ENCODE results near the gene SLX1A. TPM values are rescaled to one million over a fixed set of nuclear protein-coding genes. Genes with fewer than 3 reads are reported as not detected.
A peak's percentile ranks its signal among the peaks of the same experiment; 100 is the strongest.
"Not testable (repeated sequence)": the region's sequence is repeated elsewhere in the genome, so short reads cannot be mapped to it uniquely, and the experiment has no call there.

Gene SLX1A
- total RNA-seq, 1 donor from 2014 or later, result 77.0 TPM

GRCh38 chr16:30163538-30163937 is 30.1 kb upstream of the SLX1A start:
- intact Hi-C loops (cut with micrococcal nuclease), result no loop called here
- no peak for TF ChIP-seq CTCF (IDR thresholded peaks at IDR 0.05)
- Mint-ChIP-seq H3K27me3 (no peaks in the 10 kb centered on the region), H3K36me3 (ENCODE audit: low read depth) (no peaks in the 10 kb centered on the region), H3K9me3 (no peaks in the 10 kb centered on the region), H3K27ac (no peak overlapping the region), H3K4me1 (peaks cover 26% of the 10 kb centered on the region), H3K4me3 (no peak overlapping the region)
- ChIA-PET POLR2A (interaction anchor here (0.6 to 0.7 kb wide), 3 partner anchors 11 to 20 kb away, joined by 3 to 8 read pairs (median 3); no protein-coding TSS in a partner anchor), CTCF (no interaction called here)
- DNase-seq, result no peak
- no peak for ATAC-seq (ENCODE audit: low read depth)

- no peaks in the 10 kb centered on the region for H3K36me3 Mint-ChIP-seq (ENCODE audit: low read depth)
- peak; percentile 97 for ATAC-seq (ENCODE audit: low read depth)
- DNase-seq, result no peak
- H3K4me3 Mint-ChIP-seq, result peak overlapping the region; percentile 7
- ChIA-PET CTCF (interaction anchor here (0.9 kb wide), 1 partner anchor 74 kb away, joined by 3 read pairs; no protein-coding TSS in a partner anchor), POLR2A (interaction anchor here (1.1 kb wide), 1 partner anchor 17 kb away, joined by 5 read pairs; the partner anchor contains the start of gene CORO1A)
- TF ChIP-seq CTCF (IDR thresholded peaks at IDR 0.05), result no peak
- H3K27ac Mint-ChIP-seq, result peak overlapping the region; percentile 70
- peaks cover 26% of the 10 kb centered on the region for H3K4me1 Mint-ChIP-seq
- no peaks in the 10 kb centered on the region for H3K27me3 Mint-ChIP-seq
- intact Hi-C loops (cut with micrococcal nuclease), result loop anchor here (5.0 kb wide), 1 partner anchor 44 kb away; the partner anchor contains the start of gene MAPK3
- no peaks in the 10 kb centered on the region for H3K9me3 Mint-ChIP-seq
Measured at GRCh38 chr16:30166202-30166902, 27.3 kb upstream of the SLX1A start.

- H3K4me1 Mint-ChIP-seq, result peaks cover 26% of the 10 kb centered on the region
- ATAC-seq (ENCODE audit: low read depth); H3K27ac Mint-ChIP-seq; H3K36me3 Mint-ChIP-seq (ENCODE audit: low read depth); H3K4me3 Mint-ChIP-seq; H3K9me3 Mint-ChIP-seq; DNase-seq; CTCF ChIA-PET; H3K27me3 Mint-ChIP-seq; POLR2A ChIA-PET: not testable (repeated sequence)
- intact Hi-C loops (cut with micrococcal nuclease), result loop anchor here (5.0 kb wide), 1 partner anchor 46 kb away; the partner anchor contains the start of gene MAPK3
Measured at GRCh38 chr16:30168746-30169145, 24.9 kb upstream of the SLX1A start.

- ATAC-seq (ENCODE audit: low read depth); H3K9me3 Mint-ChIP-seq; H3K36me3 Mint-ChIP-seq (ENCODE audit: low read depth); CTCF ChIA-PET; POLR2A ChIA-PET; H3K4me3 Mint-ChIP-seq; DNase-seq; H3K27ac Mint-ChIP-seq; H3K27me3 Mint-ChIP-seq: not testable (repeated sequence)
- H3K4me1 Mint-ChIP-seq, result peaks cover 26% of the 10 kb centered on the region
- intact Hi-C loops (cut with micrococcal nuclease), result loop anchor here (5.0 kb wide), 1 partner anchor 47 kb away; the partner anchor contains the start of gene MAPK3
Measured at GRCh38 chr16:30169416-30169815, 24.3 kb upstream of the SLX1A start.

GRCh38 chr16:30170145-30170544 is 23.5 kb upstream of the SLX1A start:
- CTCF ChIA-PET; POLR2A ChIA-PET; H3K27me3 Mint-ChIP-seq; intact Hi-C loops (cut with micrococcal nuclease); H3K9me3 Mint-ChIP-seq; H3K36me3 Mint-ChIP-seq (ENCODE audit: low read depth); H3K27ac Mint-ChIP-seq; ATAC-seq (ENCODE audit: low read depth); DNase-seq; H3K4me3 Mint-ChIP-seq: not testable (repeated sequence)
- peaks cover 22% of the 10 kb centered on the region for H3K4me1 Mint-ChIP-seq

GRCh38 chr16:30173054-30173453 is 20.6 kb upstream of the SLX1A start:
- no peak overlapping the region for H3K4me3 Mint-ChIP-seq
- H3K4me1 Mint-ChIP-seq, result no peaks in the 10 kb centered on the region
- ATAC-seq (ENCODE audit: low read depth), result no peak
- ChIA-PET POLR2A (no interaction called here), CTCF (no interaction called here)
- H3K27me3 Mint-ChIP-seq, result no peaks in the 10 kb centered on the region
- intact Hi-C loops (cut with micrococcal nuclease), result no loop called here
- no peak overlapping the region for H3K27ac Mint-ChIP-seq
- DNase-seq, result no peak
- H3K36me3 Mint-ChIP-seq (ENCODE audit: low read depth), result no peaks in the 10 kb centered on the region
- no peaks in the 10 kb centered on the region for H3K9me3 Mint-ChIP-seq
- no peak for TF ChIP-seq CTCF (IDR thresholded peaks at IDR 0.05)

- DNase-seq; H3K9me3 Mint-ChIP-seq; H3K27ac Mint-ChIP-seq; H3K4me3 Mint-ChIP-seq; H3K36me3 Mint-ChIP-seq (ENCODE audit: low read depth); H3K27me3 Mint-ChIP-seq; H3K4me1 Mint-ChIP-seq; ATAC-seq (ENCODE audit: low read depth); intact Hi-C loops (cut with micrococcal nuclease): not testable (repeated sequence)
- ChIA-PET CTCF (interaction anchor here (0.7 kb wide), 1 partner anchor 60 kb away, joined by 4 read pairs; no protein-coding TSS in a partner anchor), POLR2A (interaction anchor here (0.5 to 0.7 kb wide), 3 partner anchors 66 to 102 kb away, joined by 3 to 12 read pairs (median 7); no protein-coding TSS in a partner anchor)
Measured at GRCh38 chr16:30176876-30177275, 16.8 kb upstream of the SLX1A start.
